ENCODE results near the gene GAGE12C.
"Not testable (repeated sequence)": the region's sequence is repeated elsewhere in the genome, so short reads cannot be mapped to it uniquely, and the experiment has no call there.

The GAGE12C gene

GRCh38 chrX:49531877-49532276, at the start of gene GAGE12C:
Gene GAGE12C (plus strand): TSS chrX:49532177. CDS start chrX:49533332, 1,155 bp downstream.
- not testable (repeated sequence) for DNase-seq

DNA sequence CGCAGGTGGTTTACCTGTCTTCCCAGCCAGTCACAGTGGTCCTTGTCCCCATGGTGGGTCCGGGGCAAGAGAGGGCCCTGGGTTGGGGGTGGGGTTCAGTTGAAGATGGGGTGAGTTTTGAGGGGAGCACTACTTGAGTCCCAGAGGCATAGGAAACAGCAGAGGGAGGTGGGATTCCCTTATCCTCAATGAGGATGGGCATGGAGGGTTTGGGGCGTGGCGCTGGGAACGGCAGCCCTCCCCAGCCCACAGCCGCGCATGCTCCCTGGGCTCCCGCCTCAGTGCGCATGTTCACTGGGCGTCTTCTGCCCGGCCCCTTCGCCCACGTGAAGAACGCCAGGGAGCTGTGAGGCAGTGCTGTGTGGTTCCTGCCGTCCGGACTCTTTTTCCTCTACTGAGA, 9.5 kb downstream of the GAGE12C start, which contains the start of gene GAGE12D:
TSS of gene GAGE12D (plus strand) at position 301 of the 400 bp plus-strand sequence. CDS start 1,155 bp downstream, outside the sequence.
- not testable (repeated sequence) for DNase-seq

GRCh38 chrX:49550989-49551388, 19.0 kb downstream of the GAGE12C start, which contains the start of gene GAGE12E:
Gene GAGE12E (plus strand): TSS chrX:49551289. CDS start chrX:49552444, 1,155 bp downstream.
- not testable (repeated sequence) for DNase-seq

DNA sequence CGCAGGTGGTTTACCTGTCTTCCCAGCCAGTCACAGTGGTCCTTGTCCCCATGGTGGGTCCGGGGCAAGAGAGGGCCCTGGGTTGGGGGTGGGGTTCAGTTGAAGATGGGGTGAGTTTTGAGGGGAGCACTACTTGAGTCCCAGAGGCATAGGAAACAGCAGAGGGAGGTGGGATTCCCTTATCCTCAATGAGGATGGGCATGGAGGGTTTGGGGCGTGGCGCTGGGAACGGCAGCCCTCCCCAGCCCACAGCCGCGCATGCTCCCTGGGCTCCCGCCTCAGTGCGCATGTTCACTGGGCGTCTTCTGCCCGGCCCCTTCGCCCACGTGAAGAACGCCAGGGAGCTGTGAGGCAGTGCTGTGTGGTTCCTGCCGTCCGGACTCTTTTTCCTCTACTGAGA, 28.6 kb downstream of the GAGE12C start, which contains the start of gene GAGE12F:
TSS of gene GAGE12F (plus strand) at position 301 of the 400 bp plus-strand sequence. CDS start 1,155 bp downstream, outside the sequence.
- DNase-seq: not testable (repeated sequence)

DNA sequence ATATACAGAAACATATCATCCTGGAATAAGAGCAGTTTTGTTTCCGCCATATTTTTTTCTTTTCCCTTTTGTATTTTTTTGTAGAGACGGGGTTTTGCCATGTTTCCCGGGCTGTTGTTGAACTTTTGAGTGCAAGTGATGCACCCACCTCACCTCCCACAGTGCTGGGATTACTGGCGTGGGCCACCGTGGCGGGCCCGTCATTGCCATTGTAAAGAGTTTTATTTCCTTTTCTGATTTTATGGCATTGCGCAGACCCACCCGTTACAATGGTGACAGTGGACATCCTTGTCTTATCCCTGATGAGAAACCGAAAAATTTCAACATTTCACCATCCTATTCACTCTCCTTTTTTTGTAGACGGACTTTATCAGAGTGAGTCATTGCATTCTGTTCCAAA, 36.8 kb downstream of the GAGE12C start:
- DNase-seq: not testable (repeated sequence)

- not testable (repeated sequence) for DNase-seq
These were observed 37.2 kb downstream of the GAGE12C start for GRCh38 chrX:49569152-49569551.

DNA sequence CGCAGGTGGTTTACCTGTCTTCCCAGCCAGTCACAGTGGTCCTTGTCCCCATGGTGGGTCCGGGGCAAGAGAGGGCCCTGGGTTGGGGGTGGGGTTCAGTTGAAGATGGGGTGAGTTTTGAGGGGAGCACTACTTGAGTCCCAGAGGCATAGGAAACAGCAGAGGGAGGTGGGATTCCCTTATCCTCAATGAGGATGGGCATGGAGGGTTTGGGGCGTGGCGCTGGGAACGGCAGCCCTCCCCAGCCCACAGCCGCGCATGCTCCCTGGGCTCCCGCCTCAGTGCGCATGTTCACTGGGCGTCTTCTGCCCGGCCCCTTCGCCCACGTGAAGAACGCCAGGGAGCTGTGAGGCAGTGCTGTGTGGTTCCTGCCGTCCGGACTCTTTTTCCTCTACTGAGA, 38.1 kb downstream of the GAGE12C start, which contains the start of gene GAGE12G:
TSS of gene GAGE12G (plus strand) at position 301 of the 400 bp plus-strand sequence. CDS start 1,155 bp downstream, outside the sequence.
- not testable (repeated sequence) for DNase-seq

- not testable (repeated sequence) for DNase-seq
These were observed 47.7 kb downstream of the GAGE12C start, which contains the start of gene GAGE12H for GRCh38 chrX:49579649-49580048. Gene GAGE12H (plus strand): TSS chrX:49579949. CDS start chrX:49581104, 1,155 bp downstream.

Data from NCI-H748 treated with DMSO at 0.1 percent for 48 hours (cell line).